Measurements from ENCODE around the gene ATP8A2. TPM values are rescaled to one million over a fixed set of nuclear protein-coding genes. Genes with fewer than 3 reads are reported as not detected.

ATP8A2 gene
- polyA plus RNA-seq, 3 donors: not detected

DNA sequence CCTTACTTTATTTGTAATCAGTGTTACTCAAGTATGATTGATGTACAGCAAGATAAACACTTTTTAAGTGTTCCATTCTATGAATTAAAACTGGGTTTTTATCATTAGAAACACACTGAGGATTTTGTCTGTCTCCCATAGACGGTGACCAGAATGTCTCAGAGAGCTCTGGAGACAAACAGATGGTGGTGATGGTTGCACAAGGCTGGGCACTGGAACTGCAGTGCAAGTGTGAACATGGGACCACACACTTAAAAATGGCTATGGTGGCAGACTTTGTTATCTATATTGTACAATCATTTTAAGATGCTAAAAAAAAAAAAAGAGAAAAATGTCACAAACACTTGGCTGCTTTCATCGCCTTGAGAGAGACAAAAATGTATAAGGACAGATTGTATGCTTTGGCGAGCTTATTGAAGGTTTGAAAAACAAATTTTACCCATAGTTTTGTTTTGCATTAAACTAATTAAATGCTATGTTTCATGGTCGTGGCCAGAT lies 407.1 kb downstream of the ATP8A2 start:
- no peak for DNase-seq
- no peaks in the 10 kb centered on the region for H3K27me3 ChIP-seq (ENCODE audit: control insufficient read depth in 2 of 2, insufficient read depth in 2 of 2, low read length in 2 of 2)
- no peak overlapping the region for H3K9ac ChIP-seq (ENCODE audit: insufficient read depth, low read length, poor library complexity, severe bottlenecking)
- WGBS (ENCODE audit: insufficient coverage): no CpG with 5 or more reads among the region's 4 CpGs
- H2AFZ ChIP-seq (ENCODE audit: insufficient read depth, low read depth, low read length, poor library complexity, severe bottlenecking): no peak overlapping the region
- H3K9me3 ChIP-seq (replicated peaks in 1 of 2; ENCODE audit: control insufficient read depth in 1 of 2, insufficient read depth in 1 of 2, low read length in 2 of 2): no peaks in the 10 kb centered on the region
- no peaks in the 10 kb centered on the region for H3K36me3 ChIP-seq (replicated peaks in 1 of 2; ENCODE audit: control insufficient read depth in 1 of 2, insufficient read depth in 2 of 2, low read length in 2 of 2)
- H3K4me3 Mint-ChIP-seq: no peak overlapping the region
- peaks cover 0 to 3% (median 3%) of the 10 kb centered on the region in 3 donors for H3K27me3 Mint-ChIP-seq (ENCODE audit: low read depth in 3 of 3)
- no peaks in the 10 kb centered on the region for H4K20me1 ChIP-seq (ENCODE audit: insufficient read depth, low read length)
- H3K27ac Mint-ChIP-seq: no peak overlapping the region
- no peak overlapping the region for H3K27ac ChIP-seq (ENCODE audit: low read depth in 1 of 2, low read length in 2 of 2)
- peaks cover 0 to 1% (median 0%) of the 10 kb centered on the region in 7 donors for H3K9me3 Mint-ChIP-seq
- H3K36me3 Mint-ChIP-seq: no peaks in the 10 kb centered on the region
- H3K4me1 Mint-ChIP-seq: peaks cover 4% of the 10 kb centered on the region
- intact Hi-C loops (cut with micrococcal nuclease): no loop called here
- TF ChIP-seq, protein P1, sequence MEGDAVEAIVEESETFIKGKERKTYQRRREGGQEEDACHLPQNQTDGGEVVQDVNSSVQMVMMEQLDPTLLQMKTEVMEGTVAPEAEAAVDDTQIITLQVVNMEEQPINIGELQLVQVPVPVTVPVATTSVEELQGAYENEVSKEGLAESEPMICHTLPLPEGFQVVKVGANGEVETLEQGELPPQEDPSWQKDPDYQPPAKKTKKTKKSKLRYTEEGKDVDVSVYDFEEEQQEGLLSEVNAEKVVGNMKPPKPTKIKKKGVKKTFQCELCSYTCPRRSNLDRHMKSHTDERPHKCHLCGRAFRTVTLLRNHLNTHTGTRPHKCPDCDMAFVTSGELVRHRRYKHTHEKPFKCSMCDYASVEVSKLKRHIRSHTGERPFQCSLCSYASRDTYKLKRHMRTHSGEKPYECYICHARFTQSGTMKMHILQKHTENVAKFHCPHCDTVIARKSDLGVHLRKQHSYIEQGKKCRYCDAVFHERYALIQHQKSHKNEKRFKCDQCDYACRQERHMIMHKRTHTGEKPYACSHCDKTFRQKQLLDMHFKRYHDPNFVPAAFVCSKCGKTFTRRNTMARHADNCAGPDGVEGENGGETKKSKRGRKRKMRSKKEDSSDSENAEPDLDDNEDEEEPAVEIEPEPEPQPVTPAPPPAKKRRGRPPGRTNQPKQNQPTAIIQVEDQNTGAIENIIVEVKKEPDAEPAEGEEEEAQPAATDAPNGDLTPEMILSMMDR (IDR thresholded peaks at IDR 0.05): no peak
- no peaks in the 10 kb centered on the region for H3K79me2 ChIP-seq (ENCODE audit: insufficient read depth, low read length)
- no peaks in the 10 kb centered on the region for H3K4me1 ChIP-seq (ENCODE audit: control insufficient read depth in 1 of 2, insufficient read depth in 2 of 2, low read length in 2 of 2)
- H3K4me3 ChIP-seq (replicated peaks in 1 of 3; ENCODE audit: low read depth in 2 of 3, low read length in 3 of 3): no peak overlapping the region
- no peak overlapping the region for H3K4me2 ChIP-seq (replicated peaks; ENCODE audit: extremely low read depth, low read length, poor library complexity, severe bottlenecking)

DNA sequence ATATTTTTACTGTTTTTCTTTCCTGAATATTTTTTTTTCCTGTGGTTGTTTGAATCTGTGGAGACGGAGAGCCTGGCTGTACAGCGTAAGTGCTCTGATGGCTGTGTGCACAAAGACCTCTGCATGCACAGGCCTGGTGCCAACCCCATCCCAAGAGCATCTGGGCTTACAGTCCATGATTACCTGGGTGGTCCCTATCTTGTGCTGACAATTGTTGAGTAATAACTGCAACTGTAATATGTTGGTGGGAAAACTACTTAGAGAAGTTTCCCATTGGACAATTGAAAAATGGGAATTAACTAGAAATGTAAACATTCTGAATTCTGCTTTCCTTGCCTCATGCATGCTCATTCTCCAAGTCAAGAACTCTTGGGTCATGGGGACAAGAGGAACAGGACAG lies 411.3 kb downstream of the ATP8A2 start:
- Histone ChIP-seq H3K4me3 (replicated peaks in 1 of 3; ENCODE audit: low read depth in 2 of 3, low read length in 3 of 3) (no peak overlapping the region), H4K20me1 (ENCODE audit: insufficient read depth, low read length) (no peaks in the 10 kb centered on the region), H2AFZ (ENCODE audit: insufficient read depth, low read depth, low read length, poor library complexity, severe bottlenecking) (no peak overlapping the region), H3K27ac (ENCODE audit: low read depth in 1 of 2, low read length in 2 of 2) (no peak overlapping the region), H3K27me3 (ENCODE audit: control insufficient read depth in 2 of 2, insufficient read depth in 2 of 2, low read length in 2 of 2) (no peaks in the 10 kb centered on the region), H3K4me2 (replicated peaks; ENCODE audit: extremely low read depth, low read length, poor library complexity, severe bottlenecking) (no peak overlapping the region), H3K36me3 (replicated peaks in 1 of 2; ENCODE audit: control insufficient read depth in 1 of 2, insufficient read depth in 2 of 2, low read length in 2 of 2) (no peaks in the 10 kb centered on the region), H3K4me1 (ENCODE audit: control insufficient read depth in 1 of 2, insufficient read depth in 2 of 2, low read length in 2 of 2) (no peaks in the 10 kb centered on the region), H3K79me2 (ENCODE audit: insufficient read depth, low read length) (no peaks in the 10 kb centered on the region), H3K9me3 (replicated peaks in 1 of 2; ENCODE audit: control insufficient read depth in 1 of 2, insufficient read depth in 1 of 2, low read length in 2 of 2) (peaks cover 0 to 5% of the 10 kb centered on the region in 2 donors), H3K9ac (ENCODE audit: insufficient read depth, low read length, poor library complexity, severe bottlenecking) (no peak overlapping the region)
- Mint-ChIP-seq H3K4me1 (peaks cover 4% of the 10 kb centered on the region), H3K36me3 (no peaks in the 10 kb centered on the region), H3K27ac (no peak overlapping the region), H3K9me3 (peaks cover 0 to 4% (median 3%) of the 10 kb centered on the region in 7 donors), H3K27me3 (ENCODE audit: low read depth in 3 of 3) (peaks cover 0 to 5% (median 3%) of the 10 kb centered on the region in 3 donors), H3K4me3 (no peak overlapping the region)
- WGBS (ENCODE audit: insufficient coverage): 100% methylated on average over 1 of the region's 2 CpGs
- DNase-seq: no peak
- intact Hi-C loops (cut with micrococcal nuclease): no loop called here
- TF ChIP-seq, protein P1 (IDR thresholded peaks at IDR 0.05): no peak

All from CD14-positive monocyte (primary cell).